Effector memory CD4-positive, alpha-beta T cell (primary cell): Measurements from ENCODE around the gene GOLGA5.

Experiments
- DNase-seq, 3 donors: peaks; one replicate each; pipeline ENCODE4 v3.0.0-alpha.2; 2020
- H3K27ac ChIP-seq: 2 replicates; pipeline ENCODE4 v1.7.0; 2013; ENCODE audit warnings: mild to moderate bottlenecking, low read length, moderate library complexity; ENCODE audit not compliant: insufficient read depth, poor library complexity, severe bottlenecking
- H3K27me3 ChIP-seq: replicated peaks from 2 replicates; pipeline ENCODE4 v1.7.0; 2013; ENCODE audit warnings: mild to moderate bottlenecking, low read length; ENCODE audit not compliant: insufficient read depth, control insufficient read depth, poor library complexity, severe bottlenecking
- H3K36me3 ChIP-seq: 2 replicates; pipeline ENCODE4 v1.7.0; 2013; ENCODE audit warnings: mild to moderate bottlenecking, low read length, moderate library complexity; ENCODE audit not compliant: control insufficient read depth, insufficient read depth
- H3K4me1 ChIP-seq: 2 replicates; pipeline ENCODE4 v1.7.0; 2013; ENCODE audit warnings: low read length, mild to moderate bottlenecking; ENCODE audit not compliant: control insufficient read depth, insufficient read depth, poor library complexity, severe bottlenecking
- H3K4me3 ChIP-seq: 2 replicates; pipeline ENCODE4 v1.7.0; 2013; ENCODE audit warnings: low read length, low read depth, mild to moderate bottlenecking; ENCODE audit not compliant: insufficient read depth, poor library complexity, severe bottlenecking
- H3K9me3 ChIP-seq: 2 replicates; pipeline ENCODE4 v1.7.0; 2013; ENCODE audit warnings: mild to moderate bottlenecking, low read length, moderate library complexity; ENCODE audit not compliant: control insufficient read depth

GOLGA5 gene

GRCh38 chr14:92874962-92875661, 81.0 kb downstream of the GOLGA5 start:
- H3K4me1 ChIP-seq, result no peaks in the 10 kb centered on the region
- no peak overlapping the region for H3K4me3 ChIP-seq
- no peak overlapping the region for H3K27ac ChIP-seq
- no peaks in the 10 kb centered on the region for H3K27me3 ChIP-seq
- no peaks in the 10 kb centered on the region for H3K9me3 ChIP-seq
- DNase-seq, result no peak
- no peaks in the 10 kb centered on the region for H3K36me3 ChIP-seq

- Histone ChIP-seq H3K27ac (no peak overlapping the region), H3K4me1 (no peaks in the 10 kb centered on the region), H3K9me3 (no peaks in the 10 kb centered on the region)
These were observed 83.8 kb downstream of the GOLGA5 start for GRCh38 chr14:92877757-92878431.

GRCh38 chr14:92880351-92880750, 86.2 kb downstream of the GOLGA5 start:
- Histone ChIP-seq H3K36me3 (no peaks in the 10 kb centered on the region), H3K4me3 (no peak overlapping the region), H3K9me3 (no peaks in the 10 kb centered on the region), H3K27ac (no peak overlapping the region), H3K27me3 (no peaks in the 10 kb centered on the region), H3K4me1 (no peaks in the 10 kb centered on the region)
- no peak for DNase-seq

More at GRCh38 chr14:92877757-92878431, 83.8 kb downstream of the GOLGA5 start:
- no peaks in the 10 kb centered on the region for H3K27me3 ChIP-seq
- H3K4me3 ChIP-seq, result no peak overlapping the region
- H3K36me3 ChIP-seq, result no peaks in the 10 kb centered on the region
- DNase-seq, result no peak

- Histone ChIP-seq H3K27ac (no peak overlapping the region), H3K4me1 (no peaks in the 10 kb centered on the region), H3K27me3 (no peaks in the 10 kb centered on the region), H3K9me3 (no peaks in the 10 kb centered on the region), H3K4me3 (no peak overlapping the region), H3K36me3 (no peaks in the 10 kb centered on the region)
- DNase-seq, result no peak
These were observed 86.7 kb downstream of the GOLGA5 start for GRCh38 chr14:92880851-92881250.

- Histone ChIP-seq H3K9me3 (no peaks in the 10 kb centered on the region), H3K4me1 (no peaks in the 10 kb centered on the region), H3K27me3 (no peaks in the 10 kb centered on the region), H3K4me3 (no peak overlapping the region), H3K27ac (no peak overlapping the region), H3K36me3 (no peaks in the 10 kb centered on the region)
- DNase-seq, result no peak
These were observed 89.0 kb downstream of the GOLGA5 start for GRCh38 chr14:92883066-92883465.

GRCh38 chr14:92884410-92884809, 90.3 kb downstream of the GOLGA5 start:
- DNase-seq, result no peak
- no peaks in the 10 kb centered on the region for H3K27me3 ChIP-seq
- H3K4me3 ChIP-seq, result no peak overlapping the region
- H3K4me1 ChIP-seq, result no peaks in the 10 kb centered on the region
- no peaks in the 10 kb centered on the region for H3K9me3 ChIP-seq
- no peak overlapping the region for H3K27ac ChIP-seq
- H3K36me3 ChIP-seq, result no peaks in the 10 kb centered on the region

GRCh38 chr14:92885279-92886061, 91.4 kb downstream of the GOLGA5 start:
- H3K27me3 ChIP-seq, result no peaks in the 10 kb centered on the region

GRCh38 chr14:92886337-92886736, 92.2 kb downstream of the GOLGA5 start:
- no peak for DNase-seq
- Histone ChIP-seq H3K4me3 (no peak overlapping the region), H3K36me3 (no peaks in the 10 kb centered on the region), H3K9me3 (no peaks in the 10 kb centered on the region), H3K4me1 (no peaks in the 10 kb centered on the region), H3K27me3 (no peaks in the 10 kb centered on the region), H3K27ac (no peak overlapping the region)

More at GRCh38 chr14:92885279-92886061, 91.4 kb downstream of the GOLGA5 start:
- Histone ChIP-seq H3K27ac (no peak overlapping the region), H3K4me3 (no peak overlapping the region), H3K36me3 (no peaks in the 10 kb centered on the region), H3K4me1 (no peaks in the 10 kb centered on the region), H3K9me3 (no peaks in the 10 kb centered on the region)
- no peak for DNase-seq

- Histone ChIP-seq H3K4me1 (no peaks in the 10 kb centered on the region), H3K36me3 (no peaks in the 10 kb centered on the region), H3K27me3 (no peaks in the 10 kb centered on the region), H3K9me3 (no peaks in the 10 kb centered on the region), H3K4me3 (no peak overlapping the region), H3K27ac (no peak overlapping the region)
- no peak for DNase-seq
These were observed 93.1 kb downstream of the GOLGA5 start for GRCh38 chr14:92887157-92887556.

GRCh38 chr14:92888896-92889295, 94.8 kb downstream of the GOLGA5 start:
- Histone ChIP-seq H3K27ac (no peak overlapping the region), H3K4me3 (no peak overlapping the region), H3K36me3 (no peaks in the 10 kb centered on the region), H3K4me1 (no peaks in the 10 kb centered on the region), H3K27me3 (no peaks in the 10 kb centered on the region), H3K9me3 (no peaks in the 10 kb centered on the region)
- no peak for DNase-seq
